ENCODE results near the gene TMPRSS11D.

- TF ChIP-seq CTCF (tag by site-specific recombination; IDR thresholded peaks at IDR 0.05) = no peak
- no peak for TF ChIP-seq ZNF768 (tag by site-specific recombination; IDR thresholded peaks at IDR 0.05)
- TF ChIP-seq ZNF311 (tag by site-specific recombination; IDR thresholded peaks at IDR 0.05; ENCODE audit: borderline replicate concordance) = no peak
- TF ChIP-seq ZNF513 (tag by site-specific recombination; IDR thresholded peaks at IDR 0.05) = no peak
- TF ChIP-seq BCL11A (tag by site-specific recombination; IDR thresholded peaks at IDR 0.05; ENCODE audit: low read depth) = no peak
- no peak for TF ChIP-seq ZNF521 (tag by site-specific recombination; IDR thresholded peaks at IDR 0.05)
- no peak for TF ChIP-seq REST (tag by site-specific recombination; IDR thresholded peaks at IDR 0.05)
- no peak for TF ChIP-seq ZBTB21 (tag by site-specific recombination; IDR thresholded peaks at IDR 0.05)
- no peak for TF ChIP-seq ZSCAN5A (tag by site-specific recombination; IDR thresholded peaks at IDR 0.05)
- no peak for TF ChIP-seq IKZF3 (tag by site-specific recombination; IDR thresholded peaks at IDR 0.05)
- TF ChIP-seq ZEB2 (tag by site-specific recombination; IDR thresholded peaks at IDR 0.05) = no peak
- TF ChIP-seq ZBTB49 (tag by site-specific recombination; IDR thresholded peaks at IDR 0.05; ENCODE audit: low read depth) = no peak
- TF ChIP-seq REPIN1 (tag by site-specific recombination; IDR thresholded peaks at IDR 0.05; ENCODE audit: low read depth) = no peak
- TF ChIP-seq ZSCAN4 (tag by site-specific recombination; IDR thresholded peaks at IDR 0.05) = no peak
Measured at GRCh38 chr4:67877086-67877485, 6.7 kb downstream of the TMPRSS11D start.

Data from HEK293 (cell line).